Anterior cingulate cortex (tissue), 58 donors: ENCODE measurements around the gene NOM1.

ENCODE experiments used
- DNase-seq, 58 donors: peaks; one replicate each; lab custom pipeline; 2025; lab: John Stamatoyannopoulos, UW

The NOM1 gene

GRCh38 chr7:157003756-157004520 lies 54.4 kb downstream of the NOM1 start:
- no peak for DNase-seq

GRCh38 chr7:157004521-157005455 lies 55.3 kb downstream of the NOM1 start:
- no peak for DNase-seq

- DNase-seq = no peak
These were observed 56.1 kb downstream of the NOM1 start for GRCh38 chr7:157005456-157006204.

GRCh38 chr7:157006205-157006747 lies 56.8 kb downstream of the NOM1 start:
- no peak for DNase-seq

GRCh38 chr7:157006829-157007469 lies 57.4 kb downstream of the NOM1 start:
- no peak for DNase-seq

GRCh38 chr7:157007470-157008066 lies 58.1 kb downstream of the NOM1 start:
- no peak for DNase-seq

- no peak for DNase-seq
These were observed 59.0 kb downstream of the NOM1 start for GRCh38 chr7:157008206-157009169.

GRCh38 chr7:157009170-157009777 lies 59.8 kb downstream of the NOM1 start:
- DNase-seq = no peak

GRCh38 chr7:157009778-157010587 lies 60.5 kb downstream of the NOM1 start:
- no peak for DNase-seq

GRCh38 chr7:157010588-157011332 lies 61.2 kb downstream of the NOM1 start, which contains the start of gene MNX1:
MNX1 (minus strand) TSS chr7:157010663; CDS start chr7:157010350, 313 bp downstream.
- DNase-seq = no peak

- DNase-seq = no peak
These were observed 62.0 kb downstream of the NOM1 start for GRCh38 chr7:157011333-157012112.

- DNase-seq = no peak
These were observed 62.6 kb downstream of the NOM1 start for GRCh38 chr7:157012113-157012547.

GRCh38 chr7:157013101-157013500 lies 63.6 kb downstream of the NOM1 start:
- DNase-seq = no peak

GRCh38 chr7:157013602-157014549 lies 64.4 kb downstream of the NOM1 start:
- no peak for DNase-seq
